Activated CD8-positive, alpha-beta memory T cell treated with anti-CD3 and anti-CD28 coated beads, Interleukin-2, amount 50 U/mL, for 1 hour (primary cell): ENCODE data around the gene ITFG1.
"Not testable (repeated sequence)": the region's sequence is repeated elsewhere in the genome, so short reads cannot be mapped to it uniquely, and the experiment has no call there.

Experiments used
- DNase-seq: peaks from one replicate; pipeline ENCODE4 v3.0.0-alpha.2; 2020; ENCODE audit errors: extremely low read depth

ITFG1 gene

DNA sequence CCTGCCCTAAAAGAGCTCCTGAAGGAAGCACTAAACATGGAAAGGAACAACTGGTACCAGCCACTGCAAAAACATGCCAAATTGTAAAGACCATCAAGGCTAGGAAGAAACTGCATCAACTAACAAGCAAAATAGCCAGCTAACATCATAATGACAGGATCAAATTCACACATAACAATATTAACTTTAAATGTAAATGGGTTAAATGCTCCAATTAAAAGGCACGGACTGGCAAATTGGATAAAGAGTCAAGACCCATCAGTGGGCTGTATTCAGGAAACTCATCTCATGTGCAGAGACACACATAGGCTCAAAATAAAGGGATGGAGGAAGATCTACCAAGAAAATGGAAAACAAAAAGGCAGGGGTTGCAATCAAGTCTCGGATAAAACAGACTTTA, 136.6 kb downstream of the ITFG1 start:
- DNase-seq, result not testable (repeated sequence)

DNA sequence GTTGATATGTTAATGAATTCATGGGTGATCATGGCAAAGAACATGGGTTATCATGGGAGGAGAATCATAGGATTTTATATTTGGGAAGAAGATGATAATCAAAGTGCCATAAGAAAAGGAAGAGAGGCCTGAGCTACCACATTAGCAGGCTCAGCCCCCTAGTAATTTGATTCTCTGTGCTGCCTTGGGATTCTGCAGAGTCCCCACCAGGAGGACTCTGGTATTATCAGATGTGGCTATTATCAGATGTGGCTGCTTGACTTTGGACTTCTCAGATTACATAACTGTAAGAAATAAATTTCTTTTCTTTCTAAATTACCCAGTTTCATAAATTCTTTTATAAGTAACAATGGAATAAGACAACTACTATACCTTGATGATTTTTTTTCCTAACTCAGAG, 137.6 kb downstream of the ITFG1 start:
- no peak for DNase-seq

DNA sequence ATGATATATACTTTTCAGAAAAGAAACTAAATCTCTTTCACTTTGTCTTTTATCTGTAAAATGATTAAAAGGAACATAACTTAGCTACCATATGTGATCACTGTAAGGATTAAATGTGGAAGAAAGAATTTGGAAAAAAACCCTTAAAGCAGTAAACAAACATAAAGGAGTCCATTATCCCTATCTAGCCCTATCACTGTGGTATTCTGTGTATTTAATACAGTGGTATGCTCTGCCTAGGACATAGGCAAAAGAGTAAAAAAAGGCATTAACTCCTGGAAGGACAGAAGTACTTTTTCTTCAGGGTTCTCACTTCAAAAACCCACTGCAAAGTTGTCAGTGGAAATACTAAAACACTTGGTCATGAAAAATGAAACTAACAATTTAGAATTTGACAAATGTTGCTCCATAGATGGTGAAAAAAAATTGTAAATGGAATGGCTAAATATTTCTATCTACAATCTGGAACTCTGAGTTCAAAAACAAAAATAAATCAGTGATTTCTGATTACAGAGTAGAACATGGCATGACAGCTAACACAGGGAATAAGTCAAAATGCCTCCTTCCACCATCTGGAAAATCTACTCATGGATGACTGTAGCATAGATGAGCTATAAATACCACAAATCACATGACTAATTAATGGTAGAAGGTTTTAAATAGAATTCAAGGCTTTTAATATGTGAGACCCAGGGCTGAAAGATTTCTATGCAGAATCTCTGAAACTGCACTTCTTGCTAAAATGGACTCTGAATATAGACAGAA, 140.1 kb downstream of the ITFG1 start:
- DNase-seq, result no peak

DNA sequence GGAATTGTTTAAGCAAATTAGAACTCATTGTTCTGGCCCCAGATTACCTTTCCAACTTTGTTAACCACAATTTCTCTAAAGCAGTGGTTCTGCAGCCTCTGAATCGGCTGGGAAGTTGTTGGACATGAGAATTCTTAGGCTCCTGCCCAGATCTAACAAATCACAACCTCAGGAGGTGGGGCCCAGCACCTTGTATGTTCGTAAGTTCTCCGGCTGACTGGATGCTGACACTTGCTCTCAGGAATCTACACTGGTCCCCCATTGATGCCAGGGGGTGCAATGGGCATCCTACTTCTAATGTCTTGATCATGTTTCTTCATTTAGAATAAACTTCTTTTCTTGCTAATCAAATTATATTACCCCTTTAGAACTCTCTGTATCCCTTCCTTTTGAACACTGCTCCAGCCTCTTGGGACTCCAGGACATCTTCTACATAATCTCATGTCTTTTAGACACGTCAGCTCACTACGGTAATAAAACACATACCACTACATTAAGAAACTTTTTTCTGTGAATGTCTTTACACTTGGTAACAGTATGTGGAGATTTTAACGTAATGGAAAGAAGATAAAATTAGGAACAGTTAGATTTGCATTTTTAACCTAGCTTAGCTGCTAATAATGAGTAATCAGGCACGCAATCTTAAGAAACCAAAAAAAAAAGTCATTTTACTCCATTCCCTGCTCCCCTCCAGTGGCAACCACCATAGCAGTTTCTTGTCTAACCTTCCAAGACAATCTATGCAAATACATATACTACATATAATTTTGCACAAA, 143.2 kb downstream of the ITFG1 start:
- no peak for DNase-seq

DNA sequence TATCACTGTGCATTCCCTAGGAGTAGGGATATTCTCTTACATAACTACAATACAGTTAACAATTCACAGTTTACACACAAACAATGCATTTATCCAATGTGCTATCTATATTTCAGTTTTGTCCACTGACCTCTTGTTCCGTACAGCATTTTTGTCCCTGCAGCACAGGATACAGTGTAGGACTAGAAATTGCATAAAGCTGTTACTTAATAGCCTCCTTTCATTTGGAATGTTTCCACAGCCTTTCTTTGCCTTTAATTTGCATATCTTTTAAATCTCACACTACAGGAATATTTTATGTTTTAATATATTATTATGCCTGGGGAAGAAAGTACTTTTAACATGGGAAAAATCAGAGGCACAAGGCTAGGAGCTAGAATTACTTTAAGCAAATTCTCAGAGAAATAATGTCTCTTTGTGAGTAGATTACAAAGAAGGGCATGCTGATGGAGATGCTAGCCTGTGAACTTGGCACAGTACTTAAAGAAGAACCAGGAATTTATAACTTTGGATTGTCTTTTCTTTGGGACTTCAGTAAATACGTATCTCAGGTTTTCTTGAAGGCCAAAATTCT, 144.3 kb downstream of the ITFG1 start:
- no peak for DNase-seq

DNA sequence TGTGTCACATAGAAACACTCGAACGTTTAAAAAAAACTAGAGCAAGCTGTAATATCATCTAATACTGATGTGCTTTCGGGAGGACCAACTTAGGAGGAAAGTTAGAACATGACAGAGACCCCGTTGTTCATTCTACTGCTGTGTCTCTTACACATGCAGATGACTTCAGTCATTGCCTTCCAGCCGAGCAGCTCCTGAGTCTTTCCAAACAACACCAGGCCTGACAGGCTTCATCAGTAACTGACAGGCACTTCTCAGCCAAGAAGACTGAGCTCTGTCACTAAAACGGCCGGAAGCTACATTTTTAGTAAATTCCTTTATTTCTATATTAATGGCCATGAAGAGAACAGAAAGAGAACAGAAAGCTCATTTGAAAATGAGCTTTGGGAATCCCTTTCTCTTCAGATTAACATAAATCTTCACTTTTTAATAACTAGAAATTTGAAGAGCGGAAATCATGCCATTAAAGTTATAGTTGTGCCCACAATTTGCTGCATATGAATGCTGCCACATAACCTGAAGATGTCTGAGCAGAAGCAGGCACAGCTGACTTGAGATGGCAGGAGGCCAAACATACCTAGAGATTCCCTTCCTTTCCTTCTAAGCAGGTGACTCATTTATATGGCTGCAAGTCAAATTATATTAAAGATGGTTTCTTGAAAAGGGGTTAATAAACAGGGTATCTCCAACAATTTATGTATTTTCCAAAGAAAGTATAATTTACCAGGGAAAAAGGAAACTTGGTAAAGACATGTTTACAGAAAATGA, 148.9 kb downstream of the ITFG1 start:
- no peak for DNase-seq

DNA sequence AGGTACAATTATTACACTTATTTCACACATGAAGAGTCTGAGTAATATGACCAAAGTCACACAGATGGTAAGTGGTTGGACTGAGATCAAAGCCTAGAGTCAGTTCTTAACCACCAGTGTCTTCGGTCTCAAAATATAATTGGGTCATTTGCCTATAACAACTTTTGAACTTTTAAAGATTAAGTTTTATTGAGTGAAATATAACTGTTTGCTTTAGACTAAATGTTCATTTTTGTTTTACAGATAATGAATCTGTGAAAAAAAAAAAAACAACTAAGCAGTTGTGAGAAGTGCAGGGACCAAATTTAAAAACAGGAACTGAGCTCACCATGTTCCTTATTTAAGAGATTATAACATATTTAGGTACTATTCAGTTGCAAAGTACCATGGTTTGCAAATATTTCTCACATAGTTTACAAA, 150.1 kb downstream of the ITFG1 start:
- DNase-seq, result no peak

DNA sequence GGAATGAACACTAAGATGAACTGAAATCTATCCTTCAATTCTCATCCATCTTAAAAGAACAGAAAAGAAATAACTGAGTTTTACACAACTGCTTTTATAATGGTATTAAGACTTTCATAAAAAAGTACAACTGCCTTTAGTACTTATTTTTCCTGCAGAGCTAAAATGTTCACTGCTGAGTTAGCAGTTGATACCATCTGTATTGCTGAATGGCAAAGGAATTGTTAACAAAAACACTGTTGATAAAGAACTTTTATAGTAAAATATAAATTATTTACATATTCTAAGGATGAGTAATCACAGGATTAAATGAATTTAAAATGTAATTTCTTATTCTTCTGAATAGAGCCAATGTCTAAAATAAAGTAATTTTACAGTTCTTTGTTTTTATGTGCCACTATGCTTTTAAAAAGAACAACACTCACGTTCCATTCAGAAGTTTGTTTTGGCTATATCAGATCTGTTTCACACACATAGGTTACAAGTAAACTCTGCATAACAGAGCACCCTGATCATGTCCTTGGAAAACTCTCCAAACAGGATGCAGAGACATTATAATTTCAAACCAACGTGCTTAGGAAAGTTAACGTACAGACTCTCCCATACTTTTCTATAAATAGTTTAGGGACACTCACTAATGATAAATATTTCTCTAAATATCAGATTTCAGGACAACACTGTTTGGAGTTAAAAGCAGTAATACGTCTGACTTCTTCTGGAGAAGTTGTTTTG, 151.1 kb downstream of the ITFG1 start:
- DNase-seq, result no peak

DNA sequence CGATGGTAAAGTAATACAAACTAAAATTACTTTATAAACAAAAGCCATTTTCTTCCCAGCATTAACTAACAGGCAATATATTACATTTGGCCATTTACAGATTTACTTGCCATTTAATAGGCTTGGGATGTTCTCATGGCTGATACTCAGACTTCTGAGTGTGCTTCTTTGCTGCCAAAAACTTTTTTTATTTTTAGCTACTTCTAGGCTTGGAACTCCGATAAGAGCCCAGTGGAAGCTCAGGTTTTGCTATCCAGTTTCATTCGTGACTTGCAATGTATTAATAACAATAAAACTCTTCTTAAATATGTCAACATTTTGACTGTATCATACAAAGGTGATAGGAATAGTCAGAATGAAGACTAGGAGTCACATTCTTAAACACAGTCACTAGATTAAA, 152.3 kb downstream of the ITFG1 start:
- no peak for DNase-seq

DNA sequence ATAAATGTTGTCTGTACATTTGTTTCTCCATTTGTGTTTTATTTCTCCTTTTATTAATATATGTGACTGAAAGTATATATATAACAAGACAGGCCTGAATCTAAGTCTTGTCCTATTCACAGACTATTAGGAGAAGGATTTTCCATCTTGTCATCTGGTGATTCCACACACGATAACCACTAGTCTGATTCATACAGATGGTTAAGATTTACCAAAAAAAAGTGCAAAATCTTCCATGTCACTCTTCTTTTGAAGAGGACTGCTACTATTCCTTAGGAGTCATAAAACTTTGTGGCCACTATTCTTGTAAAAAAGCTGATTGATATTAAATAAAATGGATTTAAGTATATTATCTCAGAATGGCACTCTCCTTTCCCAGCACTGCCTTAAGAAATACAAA, 156.3 kb downstream of the ITFG1 start:
- DNase-seq, result no peak

DNA sequence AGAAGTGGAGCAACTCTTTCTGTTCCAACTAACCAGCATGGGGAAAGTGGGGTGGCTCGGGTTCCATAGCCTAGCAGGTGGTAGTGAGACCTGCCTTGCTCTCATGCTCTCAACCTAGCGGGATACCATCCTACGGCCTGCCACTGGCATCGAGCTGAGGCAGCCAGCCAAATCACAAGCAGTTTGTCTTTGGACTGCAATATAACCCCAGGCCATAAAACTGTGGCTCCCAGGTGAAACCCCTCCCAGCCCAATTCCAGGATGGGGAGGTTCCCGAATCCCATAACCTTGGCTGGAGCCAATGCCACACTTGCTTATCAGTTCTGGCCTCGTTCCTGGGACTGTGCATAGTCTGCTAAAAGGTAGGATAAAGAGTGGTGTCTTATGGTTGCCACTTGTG, 161.3 kb downstream of the ITFG1 start:
- DNase-seq, result no peak

DNA sequence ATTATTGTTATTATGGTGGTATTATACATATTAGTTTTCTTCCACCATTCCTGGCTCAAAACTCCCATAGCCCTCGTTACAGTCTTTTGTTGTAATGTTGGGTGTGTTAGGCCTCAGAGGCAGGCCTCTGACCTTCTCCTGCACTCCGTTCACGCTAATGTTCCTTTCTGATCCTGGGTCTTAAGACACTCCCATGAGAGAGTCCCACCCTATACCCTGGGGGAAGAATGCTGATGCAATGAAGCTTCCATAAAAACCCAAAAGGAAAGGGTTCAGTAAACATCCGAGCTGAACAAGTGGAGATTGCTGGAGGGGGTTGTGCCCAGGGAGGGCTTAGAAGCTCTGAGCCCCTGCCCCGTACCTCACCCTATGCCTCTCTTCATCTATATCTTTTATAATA, 175.9 kb downstream of the ITFG1 start:
- no peak for DNase-seq

DNA sequence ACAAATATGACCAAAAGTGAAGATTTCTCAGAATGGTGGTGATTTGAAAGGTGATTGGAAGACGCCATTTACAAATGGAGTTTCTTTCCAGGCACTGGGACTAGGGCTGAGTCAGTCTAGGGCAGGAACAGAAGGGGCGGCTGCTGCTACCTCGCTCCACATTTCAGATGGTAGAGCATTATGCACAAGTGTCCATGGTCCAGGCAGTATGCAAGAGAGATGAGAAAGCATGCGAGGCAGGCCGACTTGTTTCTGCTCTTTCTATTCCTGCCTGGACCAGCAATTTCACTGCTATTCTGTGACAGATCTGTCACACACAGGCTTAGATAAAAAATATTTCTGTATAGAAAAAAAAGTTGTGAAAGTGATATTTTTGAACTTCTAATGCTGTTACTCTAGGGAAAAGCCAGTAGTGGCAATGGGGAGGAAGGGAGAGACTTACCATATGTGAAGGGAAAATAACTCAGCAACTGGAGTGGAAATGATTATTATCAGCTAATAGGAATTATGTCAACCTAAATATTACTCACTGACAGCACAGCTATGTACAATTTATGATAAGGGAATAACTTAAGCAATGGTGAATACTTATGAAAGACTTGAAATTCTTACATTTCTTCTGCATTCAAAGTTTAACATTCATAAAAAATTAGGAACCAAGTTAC, 182.4 kb downstream of the ITFG1 start:
- DNase-seq, result no peak

DNA sequence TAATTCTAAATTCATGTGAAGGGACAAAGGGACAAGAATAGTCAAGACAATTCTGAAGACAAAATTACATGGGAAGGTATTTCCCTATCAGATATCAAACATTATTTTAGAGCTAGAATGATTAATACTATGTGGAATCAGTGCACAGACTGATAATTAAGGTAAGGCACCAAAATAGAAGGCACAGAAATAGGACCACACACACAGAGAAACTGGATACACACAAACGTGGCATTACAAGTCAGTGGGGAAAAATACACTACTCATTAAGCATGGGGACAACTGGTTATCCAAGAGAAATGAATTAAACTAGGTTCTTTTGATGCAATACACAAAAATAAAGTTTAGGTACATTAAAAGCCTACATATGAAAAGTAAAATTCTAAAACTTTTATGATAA, 184.3 kb downstream of the ITFG1 start:
- no peak for DNase-seq

DNA sequence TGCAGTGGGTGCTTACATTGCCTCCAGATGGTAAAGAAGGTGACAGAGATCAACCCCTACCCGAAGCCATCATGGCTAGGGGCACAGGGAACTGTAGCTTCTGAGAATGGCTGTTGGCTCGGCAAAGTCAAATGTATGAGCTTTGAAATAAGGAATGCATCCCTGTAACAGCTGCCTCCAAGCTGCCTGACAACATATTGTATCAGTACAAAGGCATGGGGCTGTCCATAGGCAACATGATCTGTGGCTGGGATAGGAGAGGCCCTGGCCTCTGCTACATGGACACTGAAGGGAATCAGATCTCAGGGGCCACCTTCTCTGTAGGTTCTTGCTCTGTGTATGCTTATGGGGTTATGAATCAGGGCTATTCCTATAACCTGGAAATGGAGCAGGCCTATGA, 197.9 kb downstream of the ITFG1 start:
- DNase-seq, result no peak

DNA sequence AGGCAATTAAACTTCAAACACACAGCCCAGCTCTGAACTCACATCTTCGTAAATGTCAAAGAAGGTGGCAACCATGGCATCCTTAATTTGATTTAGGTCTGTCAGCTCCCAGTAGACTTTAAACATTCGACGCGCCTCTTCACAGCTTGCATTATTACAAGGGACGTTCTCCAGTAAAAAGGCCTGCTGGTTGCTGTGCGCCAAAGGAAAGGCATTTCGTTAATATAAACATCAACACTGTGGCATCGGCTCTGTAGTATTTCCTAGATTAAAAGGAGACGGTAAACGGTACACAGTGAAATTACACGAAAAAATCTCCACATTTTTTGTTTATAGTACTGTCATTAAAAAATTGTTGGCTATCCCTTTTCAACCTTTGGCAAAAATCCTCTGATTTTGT, 200.4 kb downstream of the ITFG1 start:
- no peak for DNase-seq

DNA sequence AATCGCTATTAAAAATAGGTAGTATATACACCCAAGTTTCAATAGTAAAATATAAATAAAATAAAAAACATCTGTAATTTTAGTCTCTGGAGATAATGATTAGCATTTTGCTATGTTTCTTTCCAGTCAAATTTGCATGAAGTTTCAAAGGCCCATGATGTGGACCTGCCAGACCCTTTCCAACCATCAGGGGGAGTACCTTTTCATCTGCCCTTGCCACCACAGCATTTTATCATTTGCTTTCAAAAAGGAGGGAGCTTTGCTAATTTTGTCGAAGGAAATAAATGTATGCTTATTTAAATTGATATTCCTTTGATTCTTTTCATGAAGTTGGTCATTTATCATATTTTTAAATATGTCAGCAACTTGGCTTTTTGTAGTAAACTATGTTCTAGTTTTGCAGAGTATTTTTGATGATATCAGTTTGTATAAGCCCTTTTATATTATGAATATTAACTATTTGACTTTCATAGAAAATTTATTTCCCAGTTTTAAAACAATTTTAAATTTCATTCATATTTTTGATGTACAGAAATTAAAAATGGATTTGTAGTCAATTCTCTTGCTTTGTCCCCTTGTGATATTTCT, 201.9 kb downstream of the ITFG1 start:
- DNase-seq, result no peak

DNA sequence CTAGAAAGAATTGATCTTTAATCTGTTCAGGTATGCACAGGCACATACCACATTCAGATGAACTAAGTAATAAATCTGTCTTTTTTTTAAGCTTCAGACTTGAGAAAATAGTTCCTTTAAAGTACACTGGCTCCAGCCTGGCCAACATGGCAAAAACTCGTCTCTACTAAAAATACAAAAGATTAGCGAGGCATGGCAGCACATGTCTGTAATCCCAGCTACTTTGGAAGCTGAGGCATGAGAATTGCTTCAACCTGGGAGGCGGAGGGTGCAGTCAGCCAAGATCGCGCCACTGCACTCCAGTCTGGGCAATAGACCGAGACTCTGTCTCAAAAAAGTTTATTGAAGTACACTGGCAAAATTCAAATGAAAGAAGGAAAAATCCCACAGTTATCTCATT, 206.1 kb downstream of the ITFG1 start:
- no peak for DNase-seq

DNA sequence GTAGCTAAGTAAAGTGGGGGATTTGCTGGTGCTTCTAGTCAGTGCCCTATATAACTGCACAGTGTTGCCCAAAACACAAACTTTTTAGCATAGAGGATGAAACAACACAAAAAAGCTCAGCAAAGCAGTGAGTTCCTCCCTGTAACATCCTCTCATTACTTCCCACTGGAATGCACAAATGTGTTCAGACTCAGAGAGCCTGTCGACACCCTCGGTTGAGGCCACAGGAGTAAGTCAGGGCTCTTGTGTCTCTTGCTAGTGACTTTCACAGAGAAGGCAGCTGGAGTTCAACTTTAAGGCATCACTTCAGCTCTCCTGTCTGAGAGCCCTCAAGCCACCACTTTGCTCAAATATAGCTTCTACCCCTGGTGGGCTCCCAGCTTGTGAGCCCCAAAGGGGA, 209.9 kb downstream of the ITFG1 start:
- no peak for DNase-seq

DNA sequence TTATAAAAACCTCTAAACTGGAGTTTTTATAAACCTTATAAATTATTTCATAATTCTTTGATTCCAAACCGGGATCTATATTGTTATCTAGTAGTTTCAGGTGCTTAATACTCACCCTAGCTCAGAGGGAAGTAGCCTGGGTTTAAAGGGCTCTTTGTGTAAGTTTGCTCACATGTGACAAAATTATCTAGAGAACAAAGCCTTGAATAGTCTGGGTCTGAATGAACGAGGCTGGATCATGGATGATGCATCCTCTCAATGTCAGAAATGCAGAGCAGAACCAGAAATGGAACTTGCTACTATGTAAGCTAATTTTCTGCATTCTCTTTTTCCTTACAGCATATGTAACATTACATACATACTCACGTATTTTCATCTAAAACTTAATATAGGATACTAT, 213.2 kb downstream of the ITFG1 start:
- no peak for DNase-seq

DNA sequence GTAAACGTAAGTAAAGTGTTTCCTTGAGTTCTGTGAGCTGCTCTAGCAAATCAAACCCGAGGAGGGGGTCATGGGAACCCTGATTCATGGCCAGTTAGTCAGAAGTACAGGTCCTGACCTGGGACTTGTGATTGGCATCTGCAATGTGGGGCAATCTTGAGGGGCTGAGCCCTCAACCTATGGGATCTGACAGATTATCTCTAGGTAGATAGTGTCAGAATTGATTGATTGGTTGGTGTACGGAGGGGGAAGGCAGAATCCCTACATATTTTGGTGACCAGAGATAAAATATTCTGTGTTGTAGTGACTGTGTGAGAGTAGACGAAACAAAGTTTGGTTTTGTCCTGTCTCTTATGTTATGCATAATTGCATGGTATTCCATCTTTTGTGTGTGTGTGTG, 216.7 kb downstream of the ITFG1 start:
- DNase-seq, result no peak
